HCT116 (cell line): Measurements from ENCODE around the gene HACD3. TPM values are rescaled to one million over a fixed set of nuclear protein-coding genes. Genes with fewer than 3 reads are reported as not detected.
"Not testable (repeated sequence)": the region's sequence is repeated elsewhere in the genome, so short reads cannot be mapped to it uniquely, and the experiment has no call there.

Experiments used
- ATAC-seq: fragments of 200-7000 bp; cut with Tn5 transposase; 2 replicates; pipeline ENCODE4 v1.9.1; 2020; ENCODE audit warnings: mild to moderate bottlenecking, moderate library complexity
- BruUV-seq: library from RNA; stranded (reverse); fragments of 400-500 nt; replicated peaks from 2 replicates; lab custom pipeline; 2021; lab: Mats Ljungman, UMichigan
- CTCF ChIA-PET: fragments of 300-600 bp; sonication (Branson Sonifier 250); formaldehyde crosslinking; loops from one replicate; lab custom pipeline; 2021; ENCODE audit warnings: antibody characterized with exemption; lab: Charles Lee
- POLR2A ChIA-PET: fragments of 300-600, 350-600 bp; sonication (Branson Sonifier 250); formaldehyde crosslinking; loops from one replicate; lab custom pipeline; 2021; ENCODE audit warnings: antibody characterized with exemption; lab: Charles Lee
- RAD21 ChIA-PET, 2 experiments: fragments of 300-600 bp; sonication (Branson Sonifier 250); formaldehyde crosslinking; loops; one replicate each; lab custom pipeline; 2023; ENCODE audit warnings: low total read pairs in 2 of 2; ENCODE audit not compliant: uncharacterized antibody in 2 of 2, unreplicated experiment in 2 of 2, low non-redundant PET in 1 of 2; lab: Charles Lee
- DNase-seq: peaks from one replicate; pipeline ENCODE4 v3.0.0-alpha.2; 2010; ENCODE audit warnings: low read depth, low spot score
- H2AFZ ChIP-seq: fragments of 200-600 bp; shearing (Covaris generic), sonication (generic); 2 replicates; pipeline ENCODE4 v1.6.1; 2017; ENCODE audit warnings: low read depth, mixed run types, mixed read lengths, antibody characterized with exemption, low read length; ENCODE audit not compliant: poor library complexity, severe bottlenecking
- H3K27ac ChIP-seq: 2 replicates; pipeline ENCODE4 v1.5.1; 2012; ENCODE audit warnings: low read depth, low read length
- H3K27me3 ChIP-seq: fragments of 200-600 bp; sonication (generic); 2 replicates; pipeline ENCODE4 v1.6.1; 2016; ENCODE audit warnings: mixed run types, low read length, mixed read lengths; ENCODE audit not compliant: insufficient read depth
- H3K36me3 ChIP-seq, 2 experiments: fragments of 200-500 bp in 1 of 2; fragments of 200-600 bp in 1 of 2; sonication (Bioruptor generic) in 1 of 2; sonication (generic) in 1 of 2; 2 replicates each; pipeline versions ENCODE4 v1.5.1 to v1.6.1; 2014 to 2016; ENCODE audit warnings: low read length in 2 of 2, inconsistent platforms in 1 of 2, mixed read lengths in 1 of 2, mixed run types in 1 of 2; ENCODE audit not compliant: insufficient read depth in 2 of 2, control insufficient read depth in 1 of 2
- H3K4me1 ChIP-seq, 2 experiments: fragments of 200-600 bp in 1 of 2; sonication (generic) in 1 of 2; 2 replicates each; pipeline versions ENCODE4 v1.5.1 to v1.6.1; 2012 to 2017; ENCODE audit warnings: low read length in 2 of 2, inconsistent platforms in 1 of 2, mild to moderate bottlenecking in 1 of 2, mixed read lengths in 1 of 2, mixed run types in 1 of 2, moderate library complexity in 1 of 2; ENCODE audit not compliant: insufficient read depth in 2 of 2, control insufficient read depth in 1 of 2
- H3K4me2 ChIP-seq: fragments of 200-600 bp; sonication (generic); 2 replicates; pipeline ENCODE4 v1.6.1; 2017; ENCODE audit warnings: mixed run types, low read length, mixed read lengths
- H3K4me3 ChIP-seq, 2 experiments: fragments of 200-600 bp in 1 of 2; sonication (generic) in 1 of 2; replicated peaks in 1 of 2; 2 replicates each; pipeline ENCODE4 v1.5.1; 2011 to 2016; ENCODE audit warnings: low read length in 2 of 2, control low read depth in 1 of 2, low read depth in 1 of 2, mild to moderate bottlenecking in 1 of 2, mixed read lengths in 1 of 2, mixed run types in 1 of 2
- H3K79me2 ChIP-seq: fragments of 200-600 bp; sonication (generic); 2 replicates; pipeline ENCODE4 v1.6.1; 2017; ENCODE audit warnings: mild to moderate bottlenecking, mixed run types, low read length, moderate library complexity, mixed read lengths; ENCODE audit not compliant: insufficient read depth
- H3K9ac ChIP-seq: fragments of 200-600 bp; sonication (generic); 2 replicates; pipeline ENCODE4 v1.6.1; 2016; ENCODE audit warnings: low read length, mixed read lengths
- H3K9me2 ChIP-seq: fragments of 200-600 bp; sonication (generic), shearing (Covaris generic); 2 replicates; pipeline ENCODE4 v1.6.1; 2017; ENCODE audit warnings: mixed run types, mild to moderate bottlenecking, moderate library complexity; ENCODE audit not compliant: insufficient read depth
- H3K9me3 ChIP-seq, 2 experiments: fragments of 200-500 bp in 1 of 2; fragments of 200-600 bp in 1 of 2; sonication (Bioruptor generic) in 1 of 2; sonication (generic) in 1 of 2; 2 replicates each; pipeline ENCODE4 v1.6.1; 2014 to 2017; ENCODE audit warnings: low read length in 2 of 2, mixed read lengths in 2 of 2, inconsistent platforms in 1 of 2, low read depth in 1 of 2, mild to moderate bottlenecking in 1 of 2, mixed run types in 1 of 2, moderate library complexity in 1 of 2; ENCODE audit not compliant: control insufficient read depth in 1 of 2, insufficient read depth in 1 of 2
- H4K20me1 ChIP-seq: fragments of 200-600 bp; sonication (generic), shearing (Covaris generic); 2 replicates; pipeline ENCODE4 v1.6.1; 2017; ENCODE audit warnings: mixed run types, mild to moderate bottlenecking, moderate library complexity; ENCODE audit not compliant: insufficient read depth
- FOSL1 ChIP-seq: IDR thresholded peaks from 2 replicates; pipeline ENCODE4 v1.6.1; 2012; ENCODE audit warnings: low read depth
- TCF7L2 ChIP-seq: IDR thresholded peaks from 2 replicates; pipeline ENCODE4 v1.7.0; 2011; ENCODE audit warnings: borderline replicate concordance, inconsistent platforms; ENCODE audit not compliant: insufficient read depth, insufficient read length; ENCODE audit errors: extremely low read depth
- YY1 ChIP-seq: IDR thresholded peaks from 2 replicates; pipeline ENCODE4 v1.6.1; 2011; ENCODE audit warnings: low read length, low read depth, moderate library complexity, mild to moderate bottlenecking; ENCODE audit not compliant: insufficient replicate concordance; ENCODE audit errors: extremely low read depth
- intact Hi-C: fragments of 100-400 bp; cut with micrococcal nuclease; formaldehyde crosslinking; loops from 2 replicates; pipeline ENCODE4 v1.10.0; 2022
- total RNA-seq: library from RNA; stranded (reverse); gene quantifications from one replicate; pipeline ENCODE4 v1.2.1, GENCODE V29; 2021; ENCODE audit not compliant: unreplicated experiment

The HACD3 gene
- total RNA-seq, 1 experiment from 2014 or later = 57.5 TPM

- no peak overlapping the region for H3K4me3 ChIP-seq
- no peaks in the 10 kb centered on the region for H3K9me2 ChIP-seq
- ATAC-seq = no peak
- peaks cover 89% of the 10 kb centered on the region for H3K79me2 ChIP-seq
- no peak overlapping the region for H3K9ac ChIP-seq
- H3K4me2 ChIP-seq = no peak overlapping the region
- ChIA-PET CTCF (no interaction called here), POLR2A (no interaction called here), RAD21 (no interaction called here)
- TF ChIP-seq YY1 = no peak
- no peak for TF ChIP-seq FOSL1
- TF ChIP-seq TCF7L2 = no peak
- no peaks in the 10 kb centered on the region for H3K9me3 ChIP-seq
- H3K36me3 ChIP-seq = no peaks in the 10 kb centered on the region
- no peak overlapping the region for H2AFZ ChIP-seq
- H3K27ac ChIP-seq = no peak overlapping the region
- intact Hi-C loops = no loop called here
- no TSS peak for BruUV-seq
- no peaks in the 10 kb centered on the region for H3K27me3 ChIP-seq
- H3K4me1 ChIP-seq = no peaks in the 10 kb centered on the region
- H4K20me1 ChIP-seq = peaks cover 23% of the 10 kb centered on the region; the same call in 1 of the 2 replicates
- no peak for DNase-seq
Observed at GRCh38 chr15:65547841-65548240, 17.6 kb downstream of the HACD3 start.

DNA sequence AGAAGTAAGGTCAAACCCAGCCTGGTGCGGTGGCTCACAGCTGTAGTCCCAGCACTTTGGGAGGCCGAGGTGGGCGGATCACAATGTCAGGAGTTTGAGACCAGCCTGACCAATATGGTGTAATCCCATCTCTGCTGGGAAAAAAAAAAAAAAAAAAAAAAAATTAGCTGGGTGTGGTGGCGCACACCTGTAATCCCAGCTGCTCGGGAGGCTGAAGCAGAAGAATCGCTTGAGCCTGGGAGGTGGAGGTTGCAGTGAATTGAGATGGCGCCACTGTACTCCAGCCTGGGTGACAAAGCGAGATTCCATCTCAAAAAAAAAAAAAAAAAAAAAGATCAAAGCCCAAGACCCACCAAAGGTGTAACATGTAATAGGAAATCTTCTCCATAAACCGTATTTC, 19.0 kb downstream of the HACD3 start:
- DNase-seq, BruUV-seq, intact Hi-C loops, H3K9ac ChIP-seq, H3K4me2 ChIP-seq, H3K4me1 ChIP-seq, H2AFZ ChIP-seq, H3K4me3 ChIP-seq, H3K9me2 ChIP-seq, H3K27me3 ChIP-seq, H3K9me3 ChIP-seq, ATAC-seq, H3K36me3 ChIP-seq, H3K27ac ChIP-seq, RAD21 ChIA-PET, CTCF ChIA-PET: not testable (repeated sequence)
- Histone ChIP-seq H4K20me1 (peaks cover 16% of the 10 kb centered on the region; the same call in 1 of the 2 replicates), H3K79me2 (peaks cover 88% of the 10 kb centered on the region)
- POLR2A ChIA-PET = interaction anchor here (0.6 kb wide), 1 partner anchor 14 kb away, joined by 3 read pairs; no protein-coding TSS in a partner anchor
